HepG2 (cell line): ENCODE results near the gene GNB1. TPM values are rescaled to one million over a fixed set of nuclear protein-coding genes. Genes with fewer than 3 reads are reported as not detected.

Experiments
- ATAC-seq: fragments of 200-7000 bp; cut with Tn5 transposase; 3 replicates; pipeline ENCODE4 v1.9.1; 2020; ENCODE audit warnings: mild to moderate bottlenecking, moderate library complexity
- BruUV-seq: library from RNA; stranded (reverse); fragments of 400-500 nt; replicated peaks from 2 replicates; lab custom pipeline; 2021; lab: Mats Ljungman, UMichigan
- CTCF ChIA-PET: fragments of 300-600 bp; formaldehyde crosslinking; extraction: SDS; loops from one replicate; lab custom pipeline; 2021; ENCODE audit warnings: low total read pairs, inconsistent platforms, low intra/inter-chr PET ratio; lab: Yijun Ruan, JAX
- POLR2A ChIA-PET: fragments of 350-600 bp; sonication (Branson Sonifier 250); formaldehyde crosslinking; loops from one replicate; lab custom pipeline; 2020; ENCODE audit warnings: antibody characterized with exemption, inconsistent platforms; lab: Yijun Ruan, JAX
- DNase-seq: peaks from one replicate; pipeline ENCODE4 v3.0.0-alpha.2; 2015; ENCODE audit warnings: low spot score
- FAIRE-seq: peaks from 3 replicates; lab custom pipeline; 2011; peaks lifted over from hg19 to GRCh38; lab: Jason Lieb, UNC
- H2AFZ ChIP-seq: one replicate; pipeline ENCODE4 v1.6.1; 2011; ENCODE audit warnings: low read length, inconsistent platforms
- H3K27ac ChIP-seq: fragments of 300-600 bp; 3 replicates; pipeline ENCODE4 v1.8.0; 2011; ENCODE audit warnings: mixed run types, mild to moderate bottlenecking, mixed read lengths, low read length, inconsistent platforms; ENCODE audit not compliant: insufficient read depth; ENCODE audit errors: extremely low read length
- H3K27me3 ChIP-seq, 2 experiments: fragments of 200-600 bp in 1 of 2; 2 replicates in 1 of 2; 3 replicates in 1 of 2; pipeline versions ENCODE4 v1.6.0 to v1.8.0; 2011; ENCODE audit warnings: low read length in 2 of 2, mild to moderate bottlenecking in 2 of 2, moderate library complexity in 2 of 2, inconsistent platforms in 1 of 2; ENCODE audit not compliant: insufficient read depth in 2 of 2, control insufficient read depth in 1 of 2
- H3K36me3 ChIP-seq, 2 experiments: fragments of 200-600 bp in 1 of 2; replicated peaks in 1 of 2; 2 replicates in 1 of 2; 3 replicates in 1 of 2; pipeline versions ENCODE4 v1.5.1 to v1.8.0; 2011; ENCODE audit warnings: low read length in 2 of 2, inconsistent platforms in 1 of 2; ENCODE audit not compliant: insufficient read depth in 2 of 2, control insufficient read depth in 1 of 2
- H3K4me1 ChIP-seq: 2 replicates; pipeline ENCODE4 v1.5.1; 2012; ENCODE audit warnings: low read length, inconsistent platforms; ENCODE audit not compliant: insufficient read depth
- H3K4me2 ChIP-seq: 2 replicates; pipeline ENCODE4 v1.6.0; 2011; ENCODE audit warnings: low read depth, low read length, inconsistent platforms
- H3K4me3 ChIP-seq, 3 experiments: fragments of 200-600 bp in 1 of 3; sonication (generic), shearing (Covaris generic) in 1 of 3; replicated peaks in 1 of 3; 2 replicates each; pipeline ENCODE4 v1.5.1; 2011 to 2016; ENCODE audit warnings: low read length in 3 of 3, inconsistent platforms in 2 of 3, low read depth in 2 of 3, mild to moderate bottlenecking in 2 of 3, control low read depth in 1 of 3, mixed read lengths in 1 of 3; ENCODE audit not compliant: insufficient read depth in 1 of 3
- H3K79me2 ChIP-seq: one replicate; pipeline ENCODE4 v1.6.1; 2011; ENCODE audit warnings: low read length, inconsistent platforms; ENCODE audit not compliant: insufficient read depth
- H3K9ac ChIP-seq: 2 replicates; pipeline ENCODE4 v1.6.0; 2011; ENCODE audit warnings: mild to moderate bottlenecking, low read depth, low read length, inconsistent platforms; ENCODE audit not compliant: insufficient read depth
- H3K9me3 ChIP-seq: 2 replicates; pipeline ENCODE4 v1.5.1; 2012; ENCODE audit warnings: mild to moderate bottlenecking, low read length
- H4K20me1 ChIP-seq: 2 replicates; pipeline ENCODE4 v1.6.0; 2011; ENCODE audit warnings: inconsistent platforms, mild to moderate bottlenecking, low read length, moderate library complexity; ENCODE audit not compliant: insufficient read depth
- ARHGAP35 ChIP-seq: sonication (generic); formaldehyde crosslinking; IDR thresholded peaks from 2 replicates; pipeline ENCODE4 v1.9.0; 2022; ENCODE audit warnings: mild to moderate bottlenecking, inconsistent platforms, moderate library complexity, missing genetic modification reagents, borderline replicate concordance
- ARNT2 ChIP-seq: sonication (generic); formaldehyde crosslinking; IDR thresholded peaks from 2 replicates; pipeline ENCODE4 v1.8.0; 2022; ENCODE audit warnings: mild to moderate bottlenecking, low read depth, missing genetic modification reagents, moderate library complexity
- GABPB1 ChIP-seq: IDR thresholded peaks from 2 replicates; pipeline ENCODE4 v1.6.1; 2016; ENCODE audit warnings: mild to moderate bottlenecking, missing genetic modification reagents, moderate library complexity, missing compliant biosample characterization
- MEF2D ChIP-seq: sonication (generic); formaldehyde crosslinking; IDR thresholded peaks from 2 replicates; pipeline ENCODE4 v1.5.1; 2020; ENCODE audit warnings: mild to moderate bottlenecking, missing genetic modification reagents
- NR1H2 ChIP-seq: sonication (generic); formaldehyde crosslinking; IDR thresholded peaks from 2 replicates; pipeline ENCODE4 v1.8.1; 2022; ENCODE audit warnings: low read depth, missing genetic modification reagents, borderline replicate concordance
- NR2F1 ChIP-seq, 2 experiments: fragments of 450-650 bp in 1 of 2; formaldehyde crosslinking in 1 of 2; IDR thresholded peaks; 2 replicates each; pipeline versions ENCODE4 v1.5.0 to v1.6.1; 2016 to 2020; ENCODE audit warnings: mild to moderate bottlenecking in 1 of 2, missing compliant biosample characterization in 1 of 2, missing genetic modification reagents in 1 of 2, moderate library complexity in 1 of 2
- PHF8 ChIP-seq: sonication (generic); formaldehyde crosslinking; IDR thresholded peaks from 2 replicates; pipeline ENCODE4 v1.5.0; 2020; ENCODE audit warnings: missing genetic modification reagents
- RNF2 ChIP-seq: fragments of 450-650 bp; conservative IDR thresholded peaks from 2 replicates; pipeline ENCODE4 v1.6.1; 2016; ENCODE audit warnings: low read depth
- TAF1 ChIP-seq: sonication (generic); formaldehyde crosslinking; IDR thresholded peaks from 2 replicates; pipeline ENCODE4 v1.4.0; 2020; ENCODE audit warnings: missing genetic modification reagents
- THYN1 ChIP-seq: sonication (generic); formaldehyde crosslinking; IDR thresholded peaks from 2 replicates; pipeline ENCODE4 v1.8.1; 2023; ENCODE audit warnings: low read depth, mild to moderate bottlenecking, moderate library complexity, missing genetic modification reagents, borderline replicate concordance
- ZBTB7B ChIP-seq: sonication (generic); formaldehyde crosslinking; IDR thresholded peaks from 2 replicates; pipeline ENCODE4 v1.4.0; 2020; ENCODE audit warnings: missing genetic modification reagents
- ZFP37 ChIP-seq: sonication (generic); formaldehyde crosslinking; IDR thresholded peaks from 2 replicates; pipeline ENCODE4 v1.4.0; 2020; ENCODE audit warnings: missing genetic modification reagents, borderline replicate concordance
- ZFYVE20 ChIP-seq: sonication (generic); formaldehyde crosslinking; IDR thresholded peaks from 2 replicates; pipeline ENCODE4 v1.8.0; 2023; ENCODE audit warnings: low read depth, mild to moderate bottlenecking, moderate library complexity, missing genetic modification reagents, borderline replicate concordance
- ZNF101 ChIP-seq: sonication (generic); formaldehyde crosslinking; IDR thresholded peaks from 2 replicates; pipeline ENCODE4 v1.4.0; 2020; ENCODE audit warnings: mild to moderate bottlenecking, low read depth, missing genetic modification reagents, borderline replicate concordance
- ZNF20 ChIP-seq: sonication (generic); formaldehyde crosslinking; IDR thresholded peaks from 2 replicates; pipeline ENCODE4 v1.4.0; 2020; ENCODE audit warnings: mild to moderate bottlenecking, moderate library complexity, missing genetic modification reagents
- ZNF225 ChIP-seq: sonication (generic); formaldehyde crosslinking; IDR thresholded peaks from 2 replicates; pipeline ENCODE4 v1.4.0; 2020; ENCODE audit warnings: mild to moderate bottlenecking, missing genetic modification reagents
- ZNF235 ChIP-seq: sonication (generic); formaldehyde crosslinking; IDR thresholded peaks from 2 replicates; pipeline ENCODE4 v1.8.1; 2023; ENCODE audit warnings: mild to moderate bottlenecking, missing genetic modification reagents, borderline replicate concordance
- ZNF558 ChIP-seq: sonication (generic); formaldehyde crosslinking; IDR thresholded peaks from 2 replicates; pipeline ENCODE4 v1.9.0; 2022; ENCODE audit warnings: mild to moderate bottlenecking, missing genetic modification reagents, borderline replicate concordance
- ZNF770 ChIP-seq: sonication (generic); formaldehyde crosslinking; IDR thresholded peaks from 2 replicates; pipeline ENCODE4 v1.5.0; 2020; ENCODE audit warnings: mild to moderate bottlenecking, missing genetic modification reagents
- ZSCAN31 ChIP-seq: sonication (generic); formaldehyde crosslinking; IDR thresholded peaks from 2 replicates; pipeline ENCODE4 v1.5.0; 2020; ENCODE audit warnings: low read depth, mild to moderate bottlenecking, missing genetic modification reagents
- WGBS: methylation state at CpG from one replicate; pipeline ENCODE4 v1.1.6; 2017; ENCODE audit warnings: low lambda C conversion rate; 5-methylcytosine and 5-hydroxymethylcytosine counted together
- in situ Hi-C: cut with HindIII; loops from 2 replicates; pipeline ENCODE4 v1.10.0; 2017; ENCODE audit warnings: low pct_unique_long_range_greater_than_20kb; ENCODE audit not compliant: extremely low pct_ligation_motif_present
- intact Hi-C: fragments of 100-400 bp; cut with micrococcal nuclease; formaldehyde crosslinking; loops from one replicate; pipeline ENCODE4 v1.10.0; 2022; ENCODE audit not compliant: unreplicated experiment
- polyA plus RNA-seq, 8 experiments: library from polyadenylated mRNA; depleted of rRNA in 3 of 8; stranded (reverse) in 7 of 8; unstranded in 1 of 8; fragments of >200 nt; fragmentation: Illumina TruSeq in 4 of 8; extraction: Trizol in 4 of 8; gene quantifications; 2 replicates each; pipeline versions ENCODE4 v1.2.1 to v1.2.3, GENCODE V29; 2011 to 2016; ENCODE audit warnings: low read depth in 4 of 8, missing spikeins in 1 of 8, mixed read lengths in 1 of 8; ENCODE audit not compliant: insufficient read depth in 1 of 8
- total RNA-seq, 5 experiments: library from RNA; depleted of rRNA; stranded (reverse); fragments of >200 nt; fragmentation: Illumina TruSeq; extraction: Trizol; gene quantifications; 2 replicates each; pipeline ENCODE4 v1.2.3, GENCODE V29; 2016; ENCODE audit warnings: low read depth in 1 of 5
- TF ChIP-seq, protein P1 (sequence below): sonication (generic); formaldehyde crosslinking; conservative IDR thresholded peaks from 2 replicates; pipeline ENCODE4 v1.5.0; 2020; ENCODE audit warnings: missing genetic modification reagents

Gene GNB1
- total and polyA plus RNA-seq, 2 of the 13 experiments (the other 11 are each of a cell fraction or from before 2014, with no cell fraction given), result 66.2 to 327 TPM

DNA sequence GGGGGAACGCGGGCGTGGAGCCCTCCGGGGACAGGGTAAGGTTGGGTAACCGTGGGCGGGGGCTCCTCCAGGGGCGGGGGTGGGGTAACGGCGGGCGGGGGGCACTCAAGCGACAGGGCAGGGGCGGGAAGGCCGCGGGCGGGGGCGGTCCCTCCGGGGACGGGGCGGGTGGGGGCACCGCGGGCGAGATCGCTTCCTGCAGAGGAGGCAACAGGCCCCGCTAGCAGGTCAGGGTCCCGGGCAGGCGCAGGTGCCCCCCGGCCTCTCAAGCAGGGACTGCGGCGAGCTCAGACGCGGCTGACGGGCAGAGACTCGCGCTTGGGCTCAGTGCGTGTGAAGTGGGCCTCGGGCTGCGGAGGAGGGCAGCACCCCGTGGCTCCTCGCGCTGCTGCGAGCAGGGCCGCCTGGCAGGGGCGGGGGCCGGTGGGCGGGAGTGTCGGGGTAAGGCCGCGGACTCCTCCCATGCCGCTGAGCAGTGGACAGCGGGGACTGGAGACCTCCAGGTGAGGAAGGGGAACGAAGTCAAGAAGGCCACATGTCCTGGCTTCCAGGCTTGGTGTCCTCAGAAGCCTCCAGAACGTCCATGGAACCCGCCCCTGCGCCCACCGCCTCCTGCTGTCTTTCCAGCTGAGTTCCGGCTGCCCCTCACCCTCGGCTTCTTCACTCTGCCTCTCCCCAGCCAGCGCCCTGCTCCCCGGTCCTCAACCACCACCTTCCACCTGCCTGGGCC, 627 bp upstream of the GNB1 start:
- Histone ChIP-seq H3K79me2 (peaks cover 45% of the 10 kb centered on the region), H3K4me1 (peaks cover 76% of the 10 kb centered on the region), H3K36me3 (no peaks in the 10 kb centered on the region), H4K20me1 (peaks cover 32% of the 10 kb centered on the region), H3K9me3 (no peaks in the 10 kb centered on the region), H3K9ac (peak overlapping the region; percentile 76), H3K4me2 (peak overlapping the region; percentile 96), H2AFZ (no peak overlapping the region), H3K27ac (peak overlapping the region; percentile 81), H3K27me3 (no peaks in the 10 kb centered on the region; a peak in 1 of 5 replicates), H3K4me3 (peak overlapping the region; percentile 67 to 99 (median 90))
- FAIRE-seq, result no peak
- BruUV-seq, result no TSS peak
- ChIA-PET CTCF (no interaction called here), POLR2A (interaction anchor here (1.0 to 1.9 kb wide), 4 partner anchors 9 to 28 kb away, joined by 3 to 6 read pairs (median 4); partner anchors contain the start of gene TMEM52)
- ATAC-seq, result peak; percentile 66
- intact Hi-C loops, result no loop called here
- DNase-seq, result peak; percentile 42
- 7% methylated on average over 8 of the region's 59 CpGs for WGBS
- in situ Hi-C loops, result no loop called here
- TF ChIP-seq GABPB1 (peak; percentile 63; the same call in 1 of the 2 replicates), PHF8 (peak; percentile 87), ZNF20 (CRISPR knock-in tag) (no peak), ZFP37 (CRISPR knock-in tag) (no peak), TAF1 (CRISPR knock-in tag) (peak; percentile 66; the same call in 1 of the 2 replicates), ZNF101 (no peak), NR1H2 (CRISPR knock-in tag) (no peak), ZNF558 (0 out of 2 replicates have a peak, but pooled peaks have one; percentile 61), ZNF235 (CRISPR knock-in tag) (0 out of 2 replicates have a peak, but pooled peaks have one; percentile 56), ZBTB7B (CRISPR knock-in tag) (no peak; the same call in 1 of the 2 replicates), ARHGAP35 (CRISPR knock-in tag) (no peak), RNF2 (no peak), MEF2D (CRISPR knock-in tag) (peak; percentile 54; the same call in 1 of the 2 replicates), ARNT2 (CRISPR knock-in tag) (peak; percentile 24; the same call in 1 of the 2 replicates), ZNF225 (peak; percentile 83; the same call in 1 of the 2 replicates), ZSCAN31 (peak; percentile 15; the same call in 1 of the 2 replicates), NR2F1 (CRISPR knock-in tag; IDR thresholded peaks at IDR 0.05) (no peak), ZNF770 (CRISPR knock-in tag) (0 out of 2 replicates have a peak, but pooled peaks have one; percentile 42), THYN1 (CRISPR knock-in tag) (no peak), ZFYVE20 (CRISPR knock-in tag) (no peak)
- TF ChIP-seq, protein P1, sequence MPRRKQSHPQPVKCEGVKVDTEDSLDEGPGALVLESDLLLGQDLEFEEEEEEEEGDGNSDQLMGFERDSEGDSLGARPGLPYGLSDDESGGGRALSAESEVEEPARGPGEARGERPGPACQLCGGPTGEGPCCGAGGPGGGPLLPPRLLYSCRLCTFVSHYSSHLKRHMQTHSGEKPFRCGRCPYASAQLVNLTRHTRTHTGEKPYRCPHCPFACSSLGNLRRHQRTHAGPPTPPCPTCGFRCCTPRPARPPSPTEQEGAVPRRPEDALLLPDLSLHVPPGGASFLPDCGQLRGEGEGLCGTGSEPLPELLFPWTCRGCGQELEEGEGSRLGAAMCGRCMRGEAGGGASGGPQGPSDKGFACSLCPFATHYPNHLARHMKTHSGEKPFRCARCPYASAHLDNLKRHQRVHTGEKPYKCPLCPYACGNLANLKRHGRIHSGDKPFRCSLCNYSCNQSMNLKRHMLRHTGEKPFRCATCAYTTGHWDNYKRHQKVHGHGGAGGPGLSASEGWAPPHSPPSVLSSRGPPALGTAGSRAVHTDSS (CRISPR knock-in tag), result no peak
